ENCODE data around the gene ZGPAT.

Gene ZGPAT

DNA sequence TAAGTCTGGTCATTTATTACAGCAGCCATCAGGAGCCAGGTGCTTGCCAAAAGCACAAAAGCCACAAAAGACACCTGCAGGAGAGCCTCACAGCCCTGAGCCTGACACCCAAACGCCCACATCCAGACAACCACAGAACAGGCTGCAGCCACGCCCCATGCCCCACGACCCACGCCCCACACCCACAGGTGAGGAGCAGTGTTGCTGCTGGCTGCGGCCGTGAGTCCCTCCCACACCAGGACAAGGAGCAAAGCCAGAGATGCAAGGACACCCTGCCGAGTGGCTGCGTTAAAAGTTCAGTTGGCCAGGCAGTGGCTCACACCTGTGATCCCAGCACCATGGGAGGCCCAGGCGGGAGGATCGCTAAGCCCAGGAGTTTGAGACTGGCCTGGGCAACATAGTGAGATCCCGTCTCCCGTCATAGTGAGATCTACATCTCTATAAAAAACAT, 74.7 kb downstream of the ZGPAT start:
- DNase-seq (ENCODE audit: low read depth in 2 of 2), result no peak

DNA sequence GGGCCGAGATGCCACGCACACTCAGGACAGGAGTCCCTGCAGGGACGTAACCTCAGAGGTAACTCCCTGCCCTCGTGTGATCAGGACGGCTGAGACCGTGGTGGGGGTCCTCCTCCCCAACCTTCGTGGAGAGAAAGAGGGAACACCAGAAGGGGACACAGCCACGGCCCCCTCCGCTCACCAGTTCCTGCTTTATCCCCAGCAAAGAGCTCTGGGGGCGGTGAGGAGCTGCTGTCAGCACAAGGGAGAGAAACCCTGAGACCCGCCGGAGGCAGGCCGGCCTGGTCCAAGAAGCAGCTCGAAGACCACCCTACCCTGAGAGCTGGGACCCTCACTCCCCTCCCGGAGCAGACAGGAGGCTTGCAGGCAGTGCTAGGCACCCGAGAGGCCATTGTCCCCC, 76.1 kb downstream of the ZGPAT start:
- DNase-seq (ENCODE audit: low read depth in 2 of 2), result no peak

DNA sequence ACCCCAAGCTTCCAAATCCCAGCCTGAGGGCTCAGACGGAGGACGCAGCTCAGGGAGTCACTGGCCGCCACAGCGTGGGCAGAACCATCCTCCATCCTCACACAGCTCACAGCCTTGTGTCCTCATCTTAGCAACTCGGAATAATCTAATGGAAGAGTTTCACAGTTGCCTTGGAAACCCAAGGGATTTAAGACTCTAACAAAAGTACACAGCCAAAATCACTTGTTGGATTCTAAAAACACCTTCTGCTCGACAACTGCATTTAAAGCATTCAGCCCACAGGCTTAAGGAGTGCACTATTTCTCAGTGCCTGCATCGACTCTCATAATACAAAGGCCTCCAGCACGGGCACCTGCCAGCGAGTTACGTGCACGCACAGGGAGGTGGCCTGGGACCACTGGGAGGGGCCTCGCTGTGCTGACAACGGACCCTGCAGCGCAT, 77.9 kb downstream of the ZGPAT start:
- DNase-seq (ENCODE audit: low read depth in 2 of 2), result no peak
